Activated CD4-positive, alpha-beta T cell treated with anti-CD3 and anti-CD28 coated beads for 1 hour (primary cell): ENCODE results near the gene ASIC1.
"Not testable (repeated sequence)": the region's sequence is repeated elsewhere in the genome, so short reads cannot be mapped to it uniquely, and the experiment has no call there.

Source experiments
- DNase-seq: peaks from one replicate; pipeline ENCODE4 v3.0.0-alpha.2; 2020

The ASIC1 gene

GRCh38 chr12:50061946-50062686 is 4.7 kb downstream of the ASIC1 start:
- no peak for DNase-seq

GRCh38 chr12:50062728-50063460 is 5.5 kb downstream of the ASIC1 start:
- no peak for DNase-seq

- DNase-seq = no peak
Measured at GRCh38 chr12:50065726-50066310, 8.4 kb downstream of the ASIC1 start.

GRCh38 chr12:50066402-50066801 is 9.0 kb downstream of the ASIC1 start:
- no peak for DNase-seq

- DNase-seq = no peak
Measured at GRCh38 chr12:50069069-50069468, 11.7 kb downstream of the ASIC1 start.

GRCh38 chr12:50069539-50069938 is 12.1 kb downstream of the ASIC1 start:
- no peak for DNase-seq

GRCh38 chr12:50070314-50071060 is 13.1 kb downstream of the ASIC1 start:
- DNase-seq = peak; percentile 50

- no peak for DNase-seq
Measured at GRCh38 chr12:50072198-50072907, 15.0 kb downstream of the ASIC1 start.

- no peak for DNase-seq
Measured at GRCh38 chr12:50073206-50073605, 15.8 kb downstream of the ASIC1 start.

GRCh38 chr12:50073712-50074111 is 16.3 kb downstream of the ASIC1 start:
- DNase-seq = no peak

- peak; percentile 71 for DNase-seq
Measured at GRCh38 chr12:50074936-50075807, 17.8 kb downstream of the ASIC1 start.

- no peak for DNase-seq
Measured at GRCh38 chr12:50075808-50076170, 18.4 kb downstream of the ASIC1 start.

GRCh38 chr12:50077099-50077498 is 19.7 kb downstream of the ASIC1 start:
- DNase-seq = no peak

GRCh38 chr12:50078281-50078680 is 20.9 kb downstream of the ASIC1 start:
- DNase-seq = no peak

- no peak for DNase-seq
Measured at GRCh38 chr12:50079771-50080170, 22.4 kb downstream of the ASIC1 start.

- DNase-seq = no peak
Measured at GRCh38 chr12:50081096-50081808, 23.9 kb downstream of the ASIC1 start.

- no peak for DNase-seq
Measured at GRCh38 chr12:50082644-50083043, 25.2 kb downstream of the ASIC1 start.

GRCh38 chr12:50083301-50083700 is 25.9 kb downstream of the ASIC1 start:
- no peak for DNase-seq

GRCh38 chr12:50084409-50084774 is 27.0 kb downstream of the ASIC1 start:
- not testable (repeated sequence) for DNase-seq

- peak; percentile 80 for DNase-seq
Measured at GRCh38 chr12:50084775-50085614, 27.6 kb downstream of the ASIC1 start, which contains the start of gene SMARCD1. SMARCD1 (plus strand) TSS chr12:50085342; CDS start chr12:50085370, 28 bp downstream.
